GM12872 (cell line): ENCODE results near the gene CSNK1G3.

Experiments used
- CTCF ChIP-seq: IDR thresholded peaks from 3 replicates; pipeline ENCODE4 v1.5.1; 2011; ENCODE audit warnings: low read depth, mild to moderate bottlenecking, low read length, moderate library complexity; ENCODE audit not compliant: insufficient read depth

The CSNK1G3 gene

GRCh38 chr5:123561230-123561629 is 49.3 kb downstream of the CSNK1G3 start:
- no peak for TF ChIP-seq CTCF

- TF ChIP-seq CTCF: no peak
Observed at GRCh38 chr5:123571927-123572326, 60.0 kb downstream of the CSNK1G3 start.

- no peak for TF ChIP-seq CTCF
Observed at GRCh38 chr5:123578390-123578789, 66.4 kb downstream of the CSNK1G3 start.

GRCh38 chr5:123579410-123579809 is 67.4 kb downstream of the CSNK1G3 start:
- TF ChIP-seq CTCF: no peak

- TF ChIP-seq CTCF: no peak
Observed at GRCh38 chr5:123582550-123583285, 70.7 kb downstream of the CSNK1G3 start.

GRCh38 chr5:123585871-123586270 is 73.9 kb downstream of the CSNK1G3 start:
- no peak for TF ChIP-seq CTCF

- TF ChIP-seq CTCF: no peak
Observed at GRCh38 chr5:123594434-123594833, 82.5 kb downstream of the CSNK1G3 start.

- no peak for TF ChIP-seq CTCF
Observed at GRCh38 chr5:123597018-123597417, 85.0 kb downstream of the CSNK1G3 start.
